H1 (cell line): ENCODE results near the gene EPHA2.

ENCODE experiments used
- JUN ChIP-seq: IDR thresholded peaks from 2 replicates; pipeline ENCODE4 v1.6.1; 2011; ENCODE audit warnings: low read depth, mild to moderate bottlenecking, improper control_type of control experiment, low read length
- SAP30 ChIP-seq: fragments of 300-600 bp; sonication (generic); IDR thresholded peaks from 2 replicates; pipeline ENCODE4 v1.7.1; 2012; ENCODE audit warnings: low read length, moderate library complexity, mild to moderate bottlenecking, inconsistent platforms; ENCODE audit not compliant: insufficient read depth, insufficient replicate concordance

DNA sequence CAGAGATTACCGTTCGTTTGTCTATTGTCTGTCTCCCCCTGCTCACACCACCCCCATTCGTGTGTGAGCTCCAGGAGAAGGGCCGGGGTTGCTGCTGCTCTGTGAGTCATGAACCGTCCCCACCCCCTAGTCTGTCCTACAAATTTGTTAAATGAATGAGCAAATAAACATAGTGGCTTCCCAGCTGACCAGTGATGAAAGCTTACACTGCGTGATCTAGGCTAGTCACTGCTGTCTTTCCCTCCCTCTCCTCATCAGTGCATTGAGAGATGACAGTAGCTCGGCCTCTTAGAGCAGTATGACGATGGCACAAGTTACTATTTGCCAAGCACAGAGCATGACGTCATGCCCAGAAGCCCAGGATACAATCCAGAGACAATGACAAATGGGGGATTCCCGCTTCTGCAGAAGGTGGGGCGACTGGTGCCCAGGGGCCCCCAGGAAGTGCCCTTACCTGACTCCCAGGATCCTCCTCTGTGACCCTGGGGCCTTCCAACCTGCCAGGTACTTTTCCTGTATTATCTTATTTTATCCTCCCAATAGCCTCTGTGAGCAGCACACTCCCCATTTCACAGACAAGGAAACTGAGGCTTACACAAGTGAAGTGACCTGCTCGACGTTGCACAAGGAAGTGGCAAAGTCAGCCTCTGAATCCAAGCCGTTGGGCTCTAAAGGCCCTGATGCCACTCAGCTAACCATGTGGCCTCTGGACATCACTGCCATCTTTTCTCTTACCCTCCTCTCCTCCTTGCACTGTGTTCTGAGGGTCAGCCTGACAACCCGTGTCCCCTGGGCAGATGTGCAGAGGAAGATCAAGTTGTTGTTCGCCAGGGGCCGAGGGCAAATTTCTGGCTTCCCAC lies 8.6 kb upstream of the EPHA2 start:
- TF ChIP-seq SAP30, result no peak
- no peak for TF ChIP-seq JUN
